HG02642 (cell line): Measurements from ENCODE around the gene EIF4E.

ENCODE experiments used
- ATAC-seq: cut with Tn5 transposase; IDR thresholded peaks from one replicate; pipeline ENCODE4 v1.9.1; 2021; ENCODE audit warnings: mild to moderate bottlenecking; ENCODE audit not compliant: unreplicated experiment, poor library complexity

Gene EIF4E, protein sequence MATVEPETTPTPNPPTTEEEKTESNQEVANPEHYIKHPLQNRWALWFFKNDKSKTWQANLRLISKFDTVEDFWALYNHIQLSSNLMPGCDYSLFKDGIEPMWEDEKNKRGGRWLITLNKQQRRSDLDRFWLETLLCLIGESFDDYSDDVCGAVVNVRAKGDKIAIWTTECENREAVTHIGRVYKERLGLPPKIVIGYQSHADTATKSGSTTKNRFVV

DNA sequence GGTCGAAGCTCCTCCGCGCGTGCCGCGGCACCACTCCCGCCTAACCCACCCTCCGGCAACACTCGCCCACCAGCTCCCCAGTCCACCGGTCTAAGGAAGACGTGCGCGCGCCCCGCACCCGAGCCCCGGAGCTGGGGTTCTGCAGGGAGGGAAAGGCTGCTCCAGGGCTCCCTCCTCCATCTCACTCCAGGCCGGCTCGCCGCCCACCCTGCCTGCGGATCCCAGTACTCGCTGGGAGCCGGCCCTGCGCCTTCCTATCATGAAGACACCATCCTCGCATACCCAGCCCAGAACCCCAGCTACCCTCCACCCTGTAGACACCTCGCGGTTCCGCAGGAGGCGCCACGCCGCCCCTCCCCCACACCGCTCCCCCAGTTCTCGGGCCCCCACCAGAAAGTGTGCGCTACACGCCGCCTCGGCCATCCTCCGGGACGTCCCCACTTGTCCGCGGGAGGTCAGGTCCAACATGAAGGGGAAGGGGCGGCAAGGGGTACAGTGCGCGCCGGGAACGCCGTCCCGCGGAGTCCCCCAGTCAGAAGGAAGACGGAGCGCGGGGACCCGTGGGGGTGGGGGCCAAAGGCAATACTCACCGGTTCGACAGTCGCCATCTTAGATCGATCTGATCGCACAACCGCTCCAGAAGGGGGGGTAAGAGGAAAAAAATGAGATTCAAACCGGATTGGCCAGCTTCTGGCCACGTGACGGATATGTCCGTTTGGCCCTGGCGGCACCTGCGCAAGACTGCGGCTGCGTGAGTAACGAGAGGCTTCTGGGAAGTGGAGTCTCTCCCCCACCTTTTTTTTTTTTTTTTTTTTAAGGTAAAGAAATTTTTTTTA, at the start of gene EIF4E:
Gene EIF4E (minus strand): TSS at position 629 of the 836 bp plus-strand sequence. CDS start 21 bp downstream, at position 608.
- peak; percentile 74 for ATAC-seq

DNA sequence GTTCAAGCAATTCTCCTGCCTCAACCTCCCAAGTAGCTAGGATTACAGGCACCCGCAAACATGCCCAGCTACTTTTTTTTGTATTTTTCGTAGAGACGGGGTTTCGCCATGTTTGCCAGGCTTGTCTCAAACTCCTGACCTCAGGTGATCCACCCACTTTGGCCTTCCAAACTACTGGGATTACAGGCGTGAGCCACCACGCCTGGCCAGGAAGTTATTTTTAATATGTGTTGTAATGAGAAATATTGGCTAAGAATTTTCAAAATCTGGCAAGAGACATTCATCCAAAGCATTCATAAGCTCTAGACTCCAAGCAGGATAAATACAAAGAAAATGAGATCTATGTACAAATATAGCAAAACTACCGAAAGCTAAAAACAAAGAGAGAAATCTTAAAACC, 48.6 kb upstream of the EIF4E start:
- no peak for ATAC-seq

DNA sequence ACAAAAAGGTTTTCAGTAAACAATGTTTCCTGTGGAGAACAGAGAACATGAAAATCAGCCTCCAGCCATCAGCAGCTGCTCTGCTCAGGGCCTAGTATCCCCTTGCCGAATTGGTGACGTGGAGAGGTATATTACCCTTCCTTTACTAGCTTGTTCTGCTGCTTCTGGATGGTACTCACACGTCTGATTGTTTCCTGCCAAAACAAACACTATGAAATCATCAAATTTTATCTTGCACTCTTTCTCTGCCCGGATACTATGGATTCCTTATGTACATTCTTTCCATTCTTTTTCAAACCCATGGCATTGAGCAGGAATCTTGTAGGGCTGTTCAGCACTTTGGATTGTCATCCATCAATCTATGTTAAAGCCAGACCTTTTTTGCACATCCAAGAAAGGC, 47.8 kb upstream of the EIF4E start:
- ATAC-seq, result no peak

DNA sequence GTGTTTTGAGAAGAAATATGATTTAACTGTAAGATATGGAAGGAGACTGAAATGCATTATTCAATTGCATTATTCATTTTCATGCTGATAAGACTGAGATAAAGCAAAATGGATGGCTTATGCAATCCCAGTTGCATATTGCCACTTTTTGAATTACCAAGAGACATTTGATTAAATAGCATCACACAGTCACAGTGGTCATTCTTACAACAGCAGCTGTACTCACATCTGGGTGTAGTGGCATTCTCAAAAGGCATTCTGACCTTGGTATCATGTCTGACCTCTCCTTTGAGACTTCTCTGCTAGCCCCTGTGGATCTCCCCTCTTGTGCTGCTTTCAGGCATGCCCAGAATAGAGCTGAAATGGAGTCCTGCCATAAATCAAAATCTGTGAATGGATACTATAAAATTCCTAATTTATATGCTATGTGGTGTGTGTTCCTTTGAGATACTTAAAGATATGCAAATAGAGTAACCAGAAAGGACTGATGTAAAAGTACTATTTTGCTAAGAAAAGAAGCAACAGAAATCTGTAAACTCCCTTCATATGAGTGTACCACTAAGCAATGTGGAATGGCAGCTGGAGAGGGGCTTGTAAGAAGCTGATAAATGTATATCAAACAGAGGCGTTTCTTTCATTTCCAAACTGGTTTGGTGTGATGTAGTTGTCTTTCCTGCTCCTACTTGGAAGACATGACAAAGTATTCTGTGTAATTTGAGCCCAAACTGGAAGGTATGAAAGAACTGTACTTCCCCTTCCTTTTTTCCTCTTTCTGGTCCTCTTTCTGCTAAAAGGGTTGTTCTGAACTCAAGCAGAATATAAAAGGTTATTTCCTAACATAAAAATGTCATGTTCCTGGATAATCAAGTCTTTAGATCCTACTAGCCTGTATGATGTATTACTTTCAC, 41.2 kb upstream of the EIF4E start:
- ATAC-seq, result no peak

GRCh38 chr4:98967786-98968329, 38.9 kb upstream of the EIF4E start:
- ATAC-seq, result no peak

- ATAC-seq, result no peak
Measured at GRCh38 chr4:98966926-98967325, 38.0 kb upstream of the EIF4E start.

DNA sequence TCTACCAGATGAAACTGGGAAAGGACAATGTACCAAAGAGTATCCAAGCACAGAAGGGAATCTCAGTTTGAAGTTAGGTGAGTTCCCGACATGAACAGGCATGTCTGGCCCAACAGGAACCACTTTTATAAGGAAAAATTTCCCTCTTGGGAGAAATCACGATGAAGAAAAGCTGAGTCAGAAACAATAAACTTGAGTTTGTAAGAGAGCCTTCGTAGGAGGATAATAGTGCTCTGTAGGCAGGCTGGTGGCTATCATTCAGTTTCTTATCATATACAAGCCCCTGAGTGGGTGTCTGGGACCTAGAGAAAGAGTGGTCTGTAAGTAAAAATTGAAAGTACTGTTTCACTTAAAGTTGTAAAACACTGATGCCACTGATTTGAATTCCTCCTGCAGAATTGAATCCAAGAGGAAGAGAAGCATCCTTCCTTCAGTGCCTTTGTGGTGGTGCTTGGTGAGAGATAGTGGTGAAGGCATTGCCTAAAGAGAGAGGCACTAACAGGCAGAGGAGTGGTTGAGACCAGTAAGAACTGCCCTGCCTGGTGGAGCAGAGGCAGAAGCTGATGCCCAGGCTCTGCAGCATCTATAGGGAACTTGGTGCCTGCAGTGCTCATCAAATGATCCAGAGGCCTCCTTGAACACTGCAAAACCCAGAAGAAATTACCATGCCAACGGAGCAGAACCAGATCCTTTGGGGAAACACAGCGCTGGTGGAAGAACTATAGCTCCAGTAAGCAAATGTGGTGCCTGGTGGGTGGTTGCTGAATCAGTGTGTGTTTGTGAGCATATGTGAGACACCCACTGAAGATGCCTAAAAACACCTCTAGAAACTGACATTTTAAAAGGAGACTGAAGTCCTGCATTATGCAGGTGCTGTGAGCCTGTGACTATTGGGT, 34.9 kb upstream of the EIF4E start:
- ATAC-seq, result no peak

DNA sequence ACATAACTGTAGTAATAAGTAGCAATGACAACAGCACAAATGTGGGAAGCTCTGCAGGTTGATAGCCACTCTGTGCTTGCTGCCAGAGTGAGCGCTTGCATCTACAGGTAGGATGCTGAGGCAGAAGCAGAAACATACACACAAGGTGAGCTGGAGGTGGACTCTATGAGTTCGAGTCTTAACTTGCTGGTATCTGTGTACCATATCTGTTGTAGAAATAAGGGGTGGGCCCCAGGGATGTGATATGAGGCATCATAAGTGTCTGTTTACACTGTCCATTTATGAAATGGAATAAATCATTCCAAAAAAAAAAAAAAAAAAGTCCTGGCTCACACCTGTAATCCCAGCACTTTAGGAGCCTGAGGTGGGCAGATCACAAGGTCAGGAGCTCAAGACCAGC, 32.8 kb upstream of the EIF4E start:
- no peak for ATAC-seq

- ATAC-seq, result no peak
Measured at GRCh38 chr4:98959411-98959810, 30.5 kb upstream of the EIF4E start.

- ATAC-seq, result no peak
Measured at GRCh38 chr4:98958065-98958464, 29.1 kb upstream of the EIF4E start.

GRCh38 chr4:98955229-98955628, 26.3 kb upstream of the EIF4E start:
- no peak for ATAC-seq

GRCh38 chr4:98951710-98952109, 22.8 kb upstream of the EIF4E start:
- no peak for ATAC-seq

DNA sequence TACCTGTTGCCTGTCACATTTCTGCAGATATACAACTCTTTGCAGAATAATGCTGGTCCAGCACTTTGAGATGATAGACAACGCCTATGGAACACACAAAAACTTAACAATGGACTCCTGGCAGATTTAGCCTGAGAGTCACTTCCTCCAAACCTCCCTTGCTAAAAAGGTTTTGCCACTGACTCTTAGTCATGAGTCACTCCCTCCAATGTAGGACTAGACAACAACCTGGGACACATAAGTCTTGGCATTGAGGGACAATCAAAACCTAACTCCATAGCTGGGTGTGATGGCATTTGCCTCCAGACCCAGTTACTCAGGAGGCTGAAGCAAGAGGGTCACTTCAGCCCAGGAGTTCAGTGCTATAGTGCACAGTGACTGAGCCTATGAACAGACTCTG, 22.0 kb upstream of the EIF4E start:
- no peak for ATAC-seq

GRCh38 chr4:98946359-98946758, 17.4 kb upstream of the EIF4E start:
- no peak for ATAC-seq

- ATAC-seq, result no peak
Measured at GRCh38 chr4:98945297-98945850, 16.4 kb upstream of the EIF4E start.

DNA sequence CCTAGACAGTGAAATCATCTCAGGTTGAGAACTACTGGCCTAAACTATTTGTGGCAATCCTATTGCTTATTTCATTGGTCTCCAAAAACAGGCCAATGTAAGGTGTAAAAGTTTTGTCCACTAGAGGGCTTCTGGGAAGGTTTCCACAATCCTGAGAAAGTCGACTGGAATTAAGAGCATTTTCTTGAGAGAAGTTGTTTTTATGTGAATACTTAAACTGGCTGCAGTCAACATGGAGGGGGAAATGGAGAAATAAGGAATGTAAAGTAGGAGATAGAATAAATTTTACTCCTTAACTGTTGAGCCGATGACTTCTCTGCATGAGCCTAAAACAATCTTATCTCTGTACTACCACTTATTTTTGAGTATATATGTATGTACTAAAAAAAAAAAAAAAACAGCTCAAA, 11.0 kb upstream of the EIF4E start:
- ATAC-seq, result peak; percentile 39

GRCh38 chr4:98939438-98939837, 10.5 kb upstream of the EIF4E start:
- peak; percentile 62 for ATAC-seq

DNA sequence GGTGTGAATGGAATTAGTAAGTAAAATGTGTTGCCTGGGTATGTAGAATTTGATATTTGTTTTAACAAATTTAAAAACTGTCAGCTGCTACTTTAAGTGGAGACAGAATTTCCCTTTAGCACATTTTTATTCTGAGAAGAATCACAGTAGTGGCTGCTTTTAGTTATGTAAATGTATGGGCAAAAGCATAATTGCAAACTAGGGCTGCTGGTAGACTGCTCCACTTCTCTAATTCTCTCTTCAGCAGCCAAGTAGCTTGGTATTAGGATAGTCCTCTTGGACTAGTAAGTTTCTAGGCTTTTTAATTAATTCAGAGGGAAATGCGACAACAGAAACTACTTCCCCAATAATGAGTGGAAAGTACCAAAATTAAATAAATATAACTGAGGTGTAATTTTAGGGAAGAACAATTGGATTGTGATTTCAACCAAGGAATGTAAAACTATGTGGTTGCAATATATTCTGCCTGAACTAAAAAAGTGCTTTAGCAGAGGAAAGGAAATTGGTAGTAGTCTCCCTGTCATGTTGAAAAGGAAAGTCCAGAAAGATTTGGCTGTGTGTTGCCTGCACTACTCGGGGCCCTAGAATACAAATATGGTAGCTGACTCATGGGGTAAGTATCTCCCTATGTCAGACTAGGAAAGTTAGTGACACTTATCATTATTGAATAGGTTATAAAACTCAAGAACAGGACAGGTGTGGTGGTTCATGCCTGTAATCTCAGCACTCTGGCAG, 9.2 kb upstream of the EIF4E start:
- no peak for ATAC-seq

DNA sequence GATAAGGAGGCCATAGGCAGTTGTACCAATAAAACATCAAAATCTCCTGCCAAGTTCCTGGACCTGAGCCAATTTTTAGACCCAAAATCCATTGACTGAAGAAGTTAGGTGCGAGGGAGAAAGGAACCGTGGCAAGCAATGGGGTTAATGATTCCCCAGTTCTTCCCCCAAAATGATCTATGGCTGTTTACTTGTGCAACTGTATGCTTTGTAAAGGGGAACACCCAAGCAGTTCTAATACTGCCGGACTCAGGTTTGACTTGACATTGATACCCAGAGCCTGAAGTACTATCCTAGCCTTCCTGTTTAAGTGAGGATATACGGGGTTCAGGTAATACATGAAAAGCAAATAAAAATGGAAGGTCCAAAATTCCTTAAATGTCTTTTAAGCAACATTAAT, 6.7 kb upstream of the EIF4E start:
- no peak for ATAC-seq
